Activated CD4-positive, alpha-beta T cell treated with anti-CD3 and anti-CD28 coated beads for 48 hours (primary cell): ENCODE measurements around the gene NUDT22.

Experiments
- DNase-seq: peaks from one replicate; pipeline ENCODE4 v3.0.0-alpha.2; 2020

Gene NUDT22

GRCh38 chr11:64258946-64259532, 33.0 kb downstream of the NUDT22 start:
- DNase-seq: no peak

GRCh38 chr11:64259533-64260067, 33.5 kb downstream of the NUDT22 start:
- no peak for DNase-seq

- DNase-seq: no peak
These were observed 34.2 kb downstream of the NUDT22 start for GRCh38 chr11:64260147-64260708.

- DNase-seq: no peak
These were observed 35.5 kb downstream of the NUDT22 start for GRCh38 chr11:64261556-64262080.

- no peak for DNase-seq
These were observed 36.4 kb downstream of the NUDT22 start for GRCh38 chr11:64262271-64263002.

GRCh38 chr11:64263021-64263946, 37.2 kb downstream of the NUDT22 start:
- DNase-seq: no peak

- no peak for DNase-seq
These were observed 37.9 kb downstream of the NUDT22 start for GRCh38 chr11:64263947-64264317.

- no peak for DNase-seq
These were observed 38.3 kb downstream of the NUDT22 start for GRCh38 chr11:64264371-64264852.

- no peak for DNase-seq
These were observed 39.4 kb downstream of the NUDT22 start for GRCh38 chr11:64265176-64266160.

- DNase-seq: no peak
These were observed 40.3 kb downstream of the NUDT22 start for GRCh38 chr11:64266339-64266738.

- DNase-seq: no peak
These were observed 41.3 kb downstream of the NUDT22 start for GRCh38 chr11:64267207-64267945.

GRCh38 chr11:64268025-64268892, 42.2 kb downstream of the NUDT22 start:
- DNase-seq: no peak

GRCh38 chr11:64268893-64269539, 42.9 kb downstream of the NUDT22 start:
- DNase-seq: peak; percentile 74

- peak; percentile 99 for DNase-seq
These were observed 43.6 kb downstream of the NUDT22 start for GRCh38 chr11:64269540-64270220.

- no peak for DNase-seq
These were observed 49.1 kb downstream of the NUDT22 start for GRCh38 chr11:64275031-64275800.

- DNase-seq: no peak
These were observed 49.8 kb downstream of the NUDT22 start for GRCh38 chr11:64275841-64276240.

GRCh38 chr11:64276653-64277431, 50.8 kb downstream of the NUDT22 start:
- DNase-seq: no peak
